ENCODE results near the gene SP6. TPM values are rescaled to one million over a fixed set of nuclear protein-coding genes. Genes with fewer than 3 reads are reported as not detected.

The SP6 gene
- polyA plus RNA-seq, 1 experiment, result 0.04 TPM

DNA sequence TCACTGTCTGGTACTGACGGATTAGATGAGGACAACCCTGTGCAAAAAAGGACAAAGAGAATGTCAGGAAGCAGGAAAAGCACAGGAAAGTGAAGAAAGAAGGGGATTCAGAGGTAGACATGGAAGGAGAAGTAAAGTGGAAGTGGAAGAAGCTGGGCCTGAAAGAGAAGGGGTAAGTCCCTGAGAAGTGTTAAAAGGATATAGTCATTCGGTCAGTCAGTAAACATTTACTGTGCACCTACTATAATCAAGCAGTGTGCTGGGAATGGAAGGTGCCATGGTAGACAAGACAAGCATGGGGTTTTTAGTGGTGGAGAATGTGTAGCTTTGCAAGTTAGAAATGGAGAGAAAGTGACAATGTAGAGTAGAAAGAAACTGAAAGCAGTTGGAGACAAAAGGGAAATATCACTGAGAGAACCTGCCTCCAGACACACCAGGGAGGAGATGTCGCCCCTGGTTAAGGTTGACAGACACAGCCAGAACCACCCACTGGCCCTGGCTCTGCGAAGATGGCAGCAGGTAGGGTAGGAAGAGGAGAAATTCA lies 40.7 kb upstream of the SP6 start:
- Histone ChIP-seq H3K4me3 (ENCODE audit: low read depth, low read length) (no peak overlapping the region), H3K27ac (ENCODE audit: low read depth, low read length) (no peak overlapping the region), H3K9me3 (ENCODE audit: control insufficient read depth, insufficient read depth, low read length) (no peaks in the 10 kb centered on the region), H3K27me3 (ENCODE audit: control insufficient read depth, insufficient read depth, low read length) (no peaks in the 10 kb centered on the region)
- TF ChIP-seq, protein P1, sequence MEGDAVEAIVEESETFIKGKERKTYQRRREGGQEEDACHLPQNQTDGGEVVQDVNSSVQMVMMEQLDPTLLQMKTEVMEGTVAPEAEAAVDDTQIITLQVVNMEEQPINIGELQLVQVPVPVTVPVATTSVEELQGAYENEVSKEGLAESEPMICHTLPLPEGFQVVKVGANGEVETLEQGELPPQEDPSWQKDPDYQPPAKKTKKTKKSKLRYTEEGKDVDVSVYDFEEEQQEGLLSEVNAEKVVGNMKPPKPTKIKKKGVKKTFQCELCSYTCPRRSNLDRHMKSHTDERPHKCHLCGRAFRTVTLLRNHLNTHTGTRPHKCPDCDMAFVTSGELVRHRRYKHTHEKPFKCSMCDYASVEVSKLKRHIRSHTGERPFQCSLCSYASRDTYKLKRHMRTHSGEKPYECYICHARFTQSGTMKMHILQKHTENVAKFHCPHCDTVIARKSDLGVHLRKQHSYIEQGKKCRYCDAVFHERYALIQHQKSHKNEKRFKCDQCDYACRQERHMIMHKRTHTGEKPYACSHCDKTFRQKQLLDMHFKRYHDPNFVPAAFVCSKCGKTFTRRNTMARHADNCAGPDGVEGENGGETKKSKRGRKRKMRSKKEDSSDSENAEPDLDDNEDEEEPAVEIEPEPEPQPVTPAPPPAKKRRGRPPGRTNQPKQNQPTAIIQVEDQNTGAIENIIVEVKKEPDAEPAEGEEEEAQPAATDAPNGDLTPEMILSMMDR (IDR thresholded peaks at IDR 0.05; ENCODE audit: low read depth, low read length), result no peak
- no peak for DNase-seq (ENCODE audit: low read depth, low spot score)
- ChIA-PET POLR2A (interaction anchor here (0.7 kb wide), 1 partner anchor 39 kb away, joined by 4 read pairs; no protein-coding TSS in a partner anchor), CTCF (interaction anchor here (0.9 to 15.7 kb wide), 10 partner anchors 12 to 79 kb away, joined by 3 to 502 read pairs (median 12); partner anchors contain the start of genes LRRC46, MRPL10, OSBPL7 and SCRN2)

DNA sequence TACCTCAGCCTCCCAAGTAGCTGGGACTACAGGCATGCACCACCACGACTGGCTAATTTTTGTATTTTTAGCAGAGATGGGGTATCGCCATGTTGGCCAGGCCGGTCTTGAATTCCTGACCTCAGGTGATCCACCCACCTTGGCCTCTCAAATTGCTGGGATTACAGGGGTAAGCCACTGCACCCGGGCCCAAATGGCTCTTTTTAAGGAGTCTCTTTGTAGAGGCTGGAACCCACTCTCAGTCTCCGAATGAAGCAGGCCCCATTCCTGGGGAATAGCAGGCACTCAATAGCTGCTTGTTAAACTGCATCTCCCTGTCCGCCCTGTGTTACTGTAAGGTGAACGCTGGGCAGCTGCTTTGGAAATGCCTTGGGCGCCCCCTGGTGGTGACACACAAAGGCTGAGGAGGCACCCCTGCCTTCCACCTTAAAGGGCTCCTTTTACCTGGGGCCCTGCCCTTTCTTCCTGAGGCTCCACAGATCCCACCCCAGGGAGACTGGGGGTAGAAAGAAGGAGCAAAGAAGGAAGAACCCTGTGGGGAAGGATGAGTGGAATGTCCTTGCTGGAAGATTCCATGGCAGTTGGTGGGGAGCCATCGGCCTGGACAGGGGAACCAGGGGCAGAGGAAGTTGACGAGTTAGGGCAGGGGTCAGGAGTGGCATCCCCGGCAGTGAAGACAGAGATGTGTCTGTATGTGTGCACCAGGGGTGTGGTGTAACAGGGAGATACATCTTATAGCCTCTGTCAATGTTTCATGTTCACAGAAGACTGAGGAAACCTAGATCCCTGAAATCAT lies 39.0 kb upstream of the SP6 start:
- POLR2A ChIA-PET, result interaction anchor here (1.0 to 1.1 kb wide), 2 partner anchors 39 to 47 kb away, joined by 3 read pairs; partner anchors contain the start of gene SP6
- no peaks in the 10 kb centered on the region for H3K27me3 ChIP-seq (ENCODE audit: control insufficient read depth, insufficient read depth, low read length)
- H3K27ac ChIP-seq (ENCODE audit: low read depth, low read length), result no peak overlapping the region
- TF ChIP-seq, protein P1 (IDR thresholded peaks at IDR 0.05; ENCODE audit: low read depth, low read length), result peak; percentile 94
- DNase-seq (ENCODE audit: low read depth, low spot score), result peak; percentile 69
- H3K4me3 ChIP-seq (ENCODE audit: low read depth, low read length), result no peak overlapping the region
- CTCF ChIA-PET, result interaction anchor here (0.5 to 15.7 kb wide), 17 partner anchors 9 to 81 kb away, joined by 3 to 502 read pairs (median 5); partner anchors contain the start of genes CDK5RAP3, LRRC46, MRPL10 and SCRN2
- no peaks in the 10 kb centered on the region for H3K9me3 ChIP-seq (ENCODE audit: control insufficient read depth, insufficient read depth, low read length)

DNA sequence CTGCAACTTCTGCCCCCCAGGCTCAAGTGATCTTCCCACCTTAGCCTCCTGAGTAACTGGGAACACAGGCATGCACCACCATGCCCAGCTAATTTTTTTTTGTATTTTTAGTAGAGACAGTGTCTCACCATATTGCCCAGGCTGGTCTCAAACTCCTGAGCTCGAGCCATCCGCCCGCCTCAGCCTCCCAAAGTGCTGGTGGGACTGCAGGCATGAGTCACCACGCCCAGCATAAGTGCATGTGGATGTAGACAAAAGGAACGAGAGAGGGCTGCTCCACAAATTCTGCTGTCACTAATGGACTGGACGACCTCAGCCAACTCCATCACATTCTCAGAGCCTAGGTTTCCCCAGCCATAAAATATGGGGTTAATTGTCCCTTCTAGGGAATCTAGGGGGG lies 37.3 kb upstream of the SP6 start:
- TF ChIP-seq, protein P1 (IDR thresholded peaks at IDR 0.05; ENCODE audit: low read depth, low read length), result no peak
- no peak for DNase-seq (ENCODE audit: low read depth, low spot score)
- ChIA-PET POLR2A (no interaction called here), CTCF (interaction anchor here (0.6 to 15.7 kb wide), 2 partner anchors 44 to 195 kb away, joined by 6 to 502 read pairs; partner anchors contain the start of gene SCRN2)
- Histone ChIP-seq H3K27me3 (ENCODE audit: control insufficient read depth, insufficient read depth, low read length) (peaks cover 3% of the 10 kb centered on the region), H3K9me3 (ENCODE audit: control insufficient read depth, insufficient read depth, low read length) (no peaks in the 10 kb centered on the region), H3K27ac (ENCODE audit: low read depth, low read length) (no peak overlapping the region), H3K4me3 (ENCODE audit: low read depth, low read length) (no peak overlapping the region)

DNA sequence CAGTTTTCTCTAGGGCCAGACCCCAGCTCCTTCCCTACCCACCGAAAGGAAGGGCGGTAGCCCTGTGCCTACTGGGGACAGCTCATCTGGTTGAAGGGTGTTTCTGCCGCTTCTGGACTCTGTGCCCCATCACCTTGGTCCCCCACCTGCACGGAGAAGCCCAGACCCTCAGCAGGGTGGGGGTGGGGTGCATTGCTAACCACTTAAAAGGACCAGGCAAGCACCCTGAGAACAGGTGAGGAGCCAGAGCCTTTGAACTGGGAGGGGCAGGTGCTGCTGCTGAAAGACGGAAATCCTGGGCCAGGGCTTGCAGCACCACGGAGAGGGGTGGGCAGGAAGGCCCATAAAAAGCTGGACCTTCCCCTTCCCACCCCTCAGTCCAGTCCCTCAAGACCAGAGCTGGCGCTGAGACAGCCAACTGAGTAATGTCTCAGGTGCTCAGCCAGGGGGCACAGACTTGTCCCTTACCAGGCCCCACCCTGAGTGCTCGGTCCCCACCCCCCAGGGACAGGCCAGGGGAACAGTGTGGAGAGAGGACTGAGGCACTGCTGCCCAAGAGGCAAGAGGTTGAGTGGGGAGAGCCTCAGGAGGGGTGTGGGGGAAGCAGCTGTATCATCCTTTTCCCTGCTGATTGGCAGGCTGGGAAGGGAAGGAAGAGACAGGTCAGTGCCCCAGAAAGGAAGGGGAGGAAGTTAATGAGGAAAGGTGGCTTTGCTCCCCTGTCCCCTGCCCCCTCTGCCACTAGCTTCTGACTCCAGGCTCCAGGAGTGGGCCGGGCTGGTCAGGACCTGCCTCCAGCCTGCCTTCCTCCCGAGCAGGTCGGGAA lies 34.2 kb upstream of the SP6 start:
- DNase-seq (ENCODE audit: low read depth, low spot score), result no peak
- TF ChIP-seq, protein P1 (IDR thresholded peaks at IDR 0.05; ENCODE audit: low read depth, low read length), result no peak
- H3K4me3 ChIP-seq (ENCODE audit: low read depth, low read length), result no peak overlapping the region
- ChIA-PET CTCF (interaction anchor here (15.7 kb wide), 1 partner anchor 41 kb away, joined by 502 read pairs; the partner anchor contains the start of gene SCRN2), POLR2A (interaction anchor here (1.9 kb wide), 1 partner anchor 54 kb away, joined by 7 read pairs; the partner anchor contains the start of genes LRRC46 and MRPL10)
- no peak overlapping the region for H3K27ac ChIP-seq (ENCODE audit: low read depth, low read length)
- peaks cover 3% of the 10 kb centered on the region for H3K27me3 ChIP-seq (ENCODE audit: control insufficient read depth, insufficient read depth, low read length)
- H3K9me3 ChIP-seq (ENCODE audit: control insufficient read depth, insufficient read depth, low read length), result no peaks in the 10 kb centered on the region
